Measurements from ENCODE around the gene MDP1.

- no peak for TF ChIP-seq CTCF (IDR thresholded peaks at IDR 0.05)
- no peak for TF ChIP-seq POLR2A (IDR thresholded peaks at IDR 0.05)
Measured at GRCh38 chr14:24204163-24205146, 11.4 kb downstream of the MDP1 start.
